Suprapubic skin (tissue), 4 donors: Measurements from ENCODE around the gene FARS2. TPM values are rescaled to one million over a fixed set of nuclear protein-coding genes. Genes with fewer than 3 reads are reported as not detected.
"Not testable (repeated sequence)": the region's sequence is repeated elsewhere in the genome, so short reads cannot be mapped to it uniquely, and the experiment has no call there.

Source experiments
- DNase-seq, 2 donors: peaks; one replicate each; pipeline ENCODE4 v3.0.0-alpha.2; 2019; ENCODE audit warnings: low spot score in 2 of 2
- H3K27ac ChIP-seq: fragments of 200-600 bp; sonication (generic); one replicate; pipeline ENCODE4 v1.5.1; 2019
- H3K27me3 ChIP-seq: fragments of 200-600 bp; sonication (generic); one replicate; pipeline ENCODE4 v1.5.1; 2019
- H3K36me3 ChIP-seq: fragments of 200-600 bp; sonication (generic); one replicate; pipeline ENCODE4 v1.5.1; 2019
- H3K4me1 ChIP-seq: fragments of 200-600 bp; sonication (generic); one replicate; pipeline ENCODE4 v1.5.1; 2019
- H3K4me3 ChIP-seq: fragments of 200-600 bp; sonication (generic); one replicate; pipeline ENCODE4 v1.5.1; 2019; ENCODE audit warnings: mild to moderate bottlenecking
- H3K9me3 ChIP-seq: fragments of 200-600 bp; sonication (generic); one replicate; pipeline ENCODE4 v1.5.1; 2019
- EP300 ChIP-seq: sonication (generic); formaldehyde crosslinking; IDR thresholded peaks from one replicate; pipeline ENCODE4 v1.6.1; 2017; ENCODE audit warnings: antibody characterized with exemption
- POLR2A ChIP-seq, 2 donors: fragments of 450-650 bp; IDR thresholded peaks; one replicate each; pipeline ENCODE4 v1.6.1; 2017; ENCODE audit warnings: antibody characterized with exemption in 2 of 2, mild to moderate bottlenecking in 2 of 2, moderate library complexity in 2 of 2
- POLR2AphosphoS5 ChIP-seq, 3 donors: sonication (generic); formaldehyde crosslinking; IDR thresholded peaks; one replicate each; pipeline ENCODE4 v1.6.1; 2017; ENCODE audit warnings: antibody characterized with exemption in 3 of 3
- WGBS: methylation state at CpG from one replicate; pipeline ENCODE4 v1.1.5; 2018; 5-methylcytosine and 5-hydroxymethylcytosine counted together
- total RNA-seq, 4 donors: library from RNA; depleted of rRNA; stranded (reverse); fragments of >200 nt; gene quantifications; one replicate each; pipeline ENCODE4 v1.1.0, GENCODE V29; 2016
- TF ChIP-seq, protein P1 (sequence below), 2 donors: fragments of 200-600 bp in 1 of 2; fragments of 450-650 bp in 1 of 2; sonication (generic) in 1 of 2; IDR thresholded peaks; one replicate each; pipeline ENCODE4 v1.5.1; 2016 to 2019; ENCODE audit warnings: antibody characterized with exemption in 2 of 2, mild to moderate bottlenecking in 1 of 2, moderate library complexity in 1 of 2

FARS2 gene
- total RNA-seq, 4 donors from 2014 or later: 15.0 to 22.4 (median 20.1) TPM

DNA sequence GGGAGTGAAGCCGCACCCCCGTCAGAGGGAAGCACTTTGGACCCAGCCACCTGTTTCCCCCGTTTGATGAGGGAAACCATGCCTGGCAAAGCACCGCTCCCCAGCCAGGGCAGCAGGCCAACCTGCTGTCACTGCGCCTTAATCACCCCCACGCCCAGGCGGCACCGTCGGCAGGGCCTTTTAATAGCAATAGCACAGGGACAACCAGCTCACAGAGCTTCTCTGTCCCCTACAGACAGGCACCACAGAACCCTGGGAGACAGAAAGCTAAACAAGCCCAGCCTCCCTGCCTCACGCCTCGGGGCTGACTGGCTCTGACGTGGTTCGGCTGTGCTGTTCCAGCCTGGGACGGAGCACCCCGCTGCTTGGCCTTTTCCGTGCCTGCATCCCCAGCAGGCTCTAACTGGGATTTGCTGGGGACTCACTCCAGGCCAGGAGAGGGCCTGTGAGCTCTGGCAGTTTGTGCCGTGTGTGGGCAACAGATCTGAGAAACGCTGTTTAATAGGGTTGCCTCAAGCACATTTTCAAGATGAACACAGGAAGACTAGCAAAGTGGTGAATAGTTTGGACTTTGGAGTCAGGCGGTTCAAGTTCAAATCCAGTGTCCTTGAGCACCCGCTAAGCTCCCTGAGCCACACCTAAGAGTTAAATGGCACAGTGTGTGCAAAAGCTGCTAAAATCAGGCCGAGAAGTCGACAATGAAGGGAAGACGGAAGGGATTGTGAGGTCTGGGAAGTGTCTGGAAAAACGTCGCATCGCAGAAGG is 521.7 kb downstream of the FARS2 start:
- Histone ChIP-seq H3K4me1 (peaks cover 9% of the 10 kb centered on the region), H3K4me3 (no peak overlapping the region), H3K36me3 (no peaks in the 10 kb centered on the region), H3K9me3 (no peaks in the 10 kb centered on the region), H3K27ac (no peak overlapping the region), H3K27me3 (no peaks in the 10 kb centered on the region)
- no peak for DNase-seq
- TF ChIP-seq, protein P1, sequence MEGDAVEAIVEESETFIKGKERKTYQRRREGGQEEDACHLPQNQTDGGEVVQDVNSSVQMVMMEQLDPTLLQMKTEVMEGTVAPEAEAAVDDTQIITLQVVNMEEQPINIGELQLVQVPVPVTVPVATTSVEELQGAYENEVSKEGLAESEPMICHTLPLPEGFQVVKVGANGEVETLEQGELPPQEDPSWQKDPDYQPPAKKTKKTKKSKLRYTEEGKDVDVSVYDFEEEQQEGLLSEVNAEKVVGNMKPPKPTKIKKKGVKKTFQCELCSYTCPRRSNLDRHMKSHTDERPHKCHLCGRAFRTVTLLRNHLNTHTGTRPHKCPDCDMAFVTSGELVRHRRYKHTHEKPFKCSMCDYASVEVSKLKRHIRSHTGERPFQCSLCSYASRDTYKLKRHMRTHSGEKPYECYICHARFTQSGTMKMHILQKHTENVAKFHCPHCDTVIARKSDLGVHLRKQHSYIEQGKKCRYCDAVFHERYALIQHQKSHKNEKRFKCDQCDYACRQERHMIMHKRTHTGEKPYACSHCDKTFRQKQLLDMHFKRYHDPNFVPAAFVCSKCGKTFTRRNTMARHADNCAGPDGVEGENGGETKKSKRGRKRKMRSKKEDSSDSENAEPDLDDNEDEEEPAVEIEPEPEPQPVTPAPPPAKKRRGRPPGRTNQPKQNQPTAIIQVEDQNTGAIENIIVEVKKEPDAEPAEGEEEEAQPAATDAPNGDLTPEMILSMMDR (IDR thresholded peaks at IDR 0.05): no peak
- TF ChIP-seq POLR2A (IDR thresholded peaks at IDR 0.05) (no peak), POLR2AphosphoS5 (IDR thresholded peaks at IDR 0.05) (no peak), EP300 (no peak)
- WGBS: 67% methylated on average over 26 of the region's 26 CpGs

DNA sequence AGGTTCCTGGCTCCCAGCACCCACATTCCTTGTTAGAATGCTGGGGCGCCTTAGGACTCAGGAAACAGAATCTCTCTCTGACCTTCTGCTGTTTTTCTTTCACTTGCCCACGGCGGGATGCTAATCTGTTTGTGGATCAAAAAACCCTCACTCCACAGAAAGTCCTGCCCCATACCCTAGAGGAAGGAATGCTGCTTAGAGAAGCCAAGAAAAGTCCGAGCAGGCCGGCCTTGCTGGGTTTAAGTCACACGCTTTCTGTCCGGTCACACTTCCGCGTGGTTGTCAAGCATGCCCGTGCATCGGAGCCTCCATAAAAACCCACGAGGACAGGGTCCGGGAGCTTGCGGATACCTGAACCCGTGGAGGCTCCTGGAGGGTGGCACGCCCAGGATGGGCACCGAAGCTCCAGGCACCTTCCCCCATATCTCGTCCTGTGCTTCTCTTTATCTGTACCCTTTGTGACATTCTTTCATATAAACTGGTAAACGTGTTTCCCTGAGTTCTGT is 522.3 kb downstream of the FARS2 start:
- H3K4me3 ChIP-seq: no peak overlapping the region
- H3K36me3 ChIP-seq: no peaks in the 10 kb centered on the region
- no peaks in the 10 kb centered on the region for H3K27me3 ChIP-seq
- no peaks in the 10 kb centered on the region for H3K9me3 ChIP-seq
- 88% methylated on average over 19 of the region's 19 CpGs for WGBS
- no peak overlapping the region for H3K27ac ChIP-seq
- no peak for DNase-seq
- peaks cover 9% of the 10 kb centered on the region for H3K4me1 ChIP-seq
- TF ChIP-seq EP300 (no peak), POLR2AphosphoS5 (IDR thresholded peaks at IDR 0.05) (no peak)

DNA sequence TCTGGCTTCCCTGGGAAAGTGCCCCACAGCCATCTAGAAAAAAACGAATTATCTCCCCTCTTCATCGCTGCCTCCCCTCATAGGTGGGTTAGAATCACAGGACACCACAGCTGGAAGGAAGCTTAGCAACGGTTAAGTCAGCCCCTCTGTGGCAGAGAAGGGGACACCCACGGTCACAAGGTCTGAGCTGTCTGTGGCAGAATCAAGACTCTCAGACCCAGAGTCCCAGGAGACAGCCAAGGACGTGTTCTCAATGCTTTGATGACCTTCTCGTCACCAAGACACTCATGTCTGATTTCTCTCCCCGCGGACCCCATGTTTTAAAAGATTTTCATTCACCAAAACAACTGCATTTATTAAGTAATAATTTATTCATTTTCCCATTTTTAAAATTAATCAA is 523.9 kb downstream of the FARS2 start:
- Histone ChIP-seq H3K9me3 (no peaks in the 10 kb centered on the region), H3K4me3 (no peak overlapping the region), H3K4me1 (peaks cover 9% of the 10 kb centered on the region), H3K27ac (no peak overlapping the region), H3K27me3 (no peaks in the 10 kb centered on the region), H3K36me3 (no peaks in the 10 kb centered on the region)
- no peak for TF ChIP-seq EP300
- no peak for TF ChIP-seq POLR2AphosphoS5 (IDR thresholded peaks at IDR 0.05)
- TF ChIP-seq, protein P1 (IDR thresholded peaks at IDR 0.05): no peak
- TF ChIP-seq POLR2A (IDR thresholded peaks at IDR 0.05): no peak
- no peak for DNase-seq
- WGBS: 81% methylated on average over 8 of the region's 8 CpGs

DNA sequence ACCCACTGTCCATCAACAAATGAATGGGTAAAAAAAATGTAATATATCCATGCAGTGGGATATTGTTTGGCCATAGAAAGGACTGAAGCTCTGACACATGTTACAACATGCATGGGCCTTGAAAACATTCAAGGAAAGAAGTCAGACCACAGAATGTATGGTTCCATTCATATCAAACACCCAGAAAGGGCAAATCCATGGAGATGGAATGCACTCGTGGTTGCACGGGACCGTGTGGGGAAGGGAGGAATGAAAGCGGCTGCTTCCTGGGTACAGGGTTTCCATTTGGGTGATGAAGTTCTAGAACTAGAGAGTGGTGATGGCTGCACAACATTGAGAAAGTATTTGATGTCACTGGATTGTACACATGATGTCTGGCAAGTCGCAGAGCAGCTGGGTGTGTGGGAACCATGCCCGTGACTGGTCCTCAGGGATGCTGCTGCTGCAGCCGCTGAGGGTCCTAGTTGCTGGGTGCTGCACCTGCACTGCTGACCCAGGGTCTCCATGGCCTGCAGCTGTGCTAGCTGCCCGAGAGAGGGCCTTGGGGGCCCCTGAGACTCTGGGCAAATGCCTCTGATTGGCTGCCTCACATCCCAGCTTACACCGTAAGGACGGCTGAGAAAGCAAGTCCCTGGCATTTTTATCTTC is 525.1 kb downstream of the FARS2 start:
- H3K27ac ChIP-seq: no peak overlapping the region
- no peak for DNase-seq

DNA sequence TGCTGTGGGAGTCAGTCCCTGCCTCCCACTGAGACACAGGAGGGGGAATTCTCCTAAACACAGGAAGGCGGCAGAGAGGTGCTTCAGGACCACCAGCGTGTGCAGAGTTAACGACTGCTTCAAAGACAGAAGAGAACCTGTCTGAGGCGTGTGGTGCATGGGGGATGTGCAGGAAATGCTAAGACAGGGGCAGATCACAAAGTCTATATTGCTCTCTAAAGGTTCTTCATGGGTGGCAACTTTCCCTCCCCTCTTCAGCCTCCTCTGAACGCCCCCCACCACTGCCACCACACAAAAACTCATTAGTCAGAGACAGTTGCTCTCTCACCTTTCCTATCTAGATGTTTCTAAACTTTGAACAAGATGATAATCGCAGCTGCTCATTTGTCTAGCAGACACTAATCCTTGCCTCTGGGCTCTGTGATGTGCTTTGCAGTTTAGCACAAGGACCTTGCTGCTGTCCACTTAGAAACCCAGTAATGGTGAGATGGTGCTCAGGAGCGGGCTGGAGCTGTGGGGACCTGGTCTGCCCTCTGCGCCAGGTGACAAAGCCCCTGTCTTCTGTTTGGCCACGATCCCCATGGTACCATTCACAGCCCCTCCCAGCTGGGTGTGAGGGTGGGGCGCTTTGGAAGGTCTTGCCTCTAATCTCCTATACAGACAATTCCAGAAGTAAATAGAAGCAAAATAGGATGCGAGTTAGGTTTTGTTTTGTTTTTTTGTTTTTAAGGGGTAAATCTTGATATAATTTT is 525.8 kb downstream of the FARS2 start:
- Histone ChIP-seq H3K27me3 (no peaks in the 10 kb centered on the region), H3K4me3 (no peak overlapping the region), H3K4me1 (peaks cover 9% of the 10 kb centered on the region), H3K36me3 (no peaks in the 10 kb centered on the region), H3K27ac (no peak overlapping the region), H3K9me3 (no peaks in the 10 kb centered on the region)
- TF ChIP-seq EP300 (no peak), POLR2A (IDR thresholded peaks at IDR 0.05) (no peak), POLR2AphosphoS5 (IDR thresholded peaks at IDR 0.05) (no peak)
- TF ChIP-seq, protein P1 (IDR thresholded peaks at IDR 0.05): no peak
- WGBS: 44% methylated on average over 11 of the region's 11 CpGs
- no peak for DNase-seq

More for the DNA sequence above, 525.1 kb downstream of the FARS2 start:
- 74% methylated on average over 10 of the region's 10 CpGs for WGBS
- no peaks in the 10 kb centered on the region for H3K27me3 ChIP-seq
- H3K4me1 ChIP-seq: peaks cover 9% of the 10 kb centered on the region
- TF ChIP-seq, protein P1 (IDR thresholded peaks at IDR 0.05): no peak
- TF ChIP-seq POLR2A (IDR thresholded peaks at IDR 0.05) (no peak), POLR2AphosphoS5 (IDR thresholded peaks at IDR 0.05) (no peak), EP300 (no peak)
- H3K4me3 ChIP-seq: no peak overlapping the region
- no peaks in the 10 kb centered on the region for H3K36me3 ChIP-seq
- no peaks in the 10 kb centered on the region for H3K9me3 ChIP-seq

DNA sequence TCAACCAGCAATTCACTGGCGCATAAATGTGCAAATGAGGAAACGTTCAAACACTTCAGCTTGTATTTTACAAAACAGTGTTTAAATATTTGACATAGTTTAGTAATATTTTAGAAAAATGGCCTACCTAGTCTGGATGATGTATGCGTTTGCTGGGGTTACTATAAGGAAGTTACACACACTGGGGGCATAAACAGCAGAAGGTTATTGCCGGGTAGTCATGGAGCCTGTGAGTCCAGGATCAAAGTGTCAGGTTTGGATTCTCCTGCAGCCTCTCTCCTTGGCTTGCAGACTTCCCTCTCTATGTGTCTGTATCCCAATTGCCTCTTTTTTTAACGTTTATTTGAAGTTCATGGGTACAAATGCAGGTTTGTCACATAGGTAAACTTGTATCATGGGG is 528.1 kb downstream of the FARS2 start:
- not testable (repeated sequence) for H3K27me3 ChIP-seq, DNase-seq, H3K4me3 ChIP-seq, H3K36me3 ChIP-seq, H3K9me3 ChIP-seq, H3K4me1 ChIP-seq, H3K27ac ChIP-seq
- 83% methylated on average over 5 of the region's 5 CpGs for WGBS

DNA sequence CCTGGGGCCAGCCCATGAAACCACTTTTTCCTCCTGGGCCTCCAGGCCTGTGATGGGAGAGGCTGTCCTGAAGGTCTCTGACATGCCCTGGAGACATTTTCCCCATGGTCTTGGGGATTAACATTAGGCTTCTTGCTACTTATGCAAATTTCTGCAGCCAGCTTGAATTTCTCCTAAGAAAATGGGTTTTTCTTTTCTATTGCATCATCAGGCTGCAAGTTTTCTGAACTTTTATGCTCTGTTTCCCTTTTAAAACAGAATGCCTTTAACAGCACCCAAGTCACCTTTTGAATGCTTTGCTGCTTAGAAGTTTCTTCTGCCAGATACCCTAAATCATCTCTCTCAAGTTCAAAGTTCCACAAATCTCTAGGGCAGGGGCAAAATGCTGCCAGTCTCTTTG is 535.2 kb downstream of the FARS2 start:
- not testable (repeated sequence) for H3K27me3 ChIP-seq, H3K4me3 ChIP-seq, H3K9me3 ChIP-seq, DNase-seq, H3K4me1 ChIP-seq, H3K36me3 ChIP-seq, H3K27ac ChIP-seq

DNA sequence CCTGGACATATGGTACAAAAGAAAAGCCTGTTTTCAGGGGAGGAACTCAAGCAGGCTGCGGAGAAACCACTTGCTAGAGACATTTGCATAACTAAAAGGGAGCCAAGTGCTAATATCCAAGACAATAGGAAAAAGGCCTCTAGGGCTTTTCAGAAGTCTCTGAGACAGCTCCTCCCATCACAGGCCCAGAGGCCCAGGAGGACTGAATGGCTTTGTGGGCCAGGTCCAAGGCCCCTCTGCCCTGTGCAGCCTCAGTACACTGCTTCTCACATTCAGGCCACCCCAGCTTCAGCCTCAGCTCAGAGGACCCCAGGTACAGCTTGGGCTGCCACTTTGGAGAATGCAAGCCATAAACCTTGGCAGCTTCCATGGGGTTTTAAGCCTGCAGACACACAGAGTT is 545.1 kb downstream of the FARS2 start:
- not testable (repeated sequence) for H3K36me3 ChIP-seq, DNase-seq, H3K27ac ChIP-seq, H3K27me3 ChIP-seq, H3K9me3 ChIP-seq, H3K4me1 ChIP-seq, H3K4me3 ChIP-seq
- WGBS: 86% methylated on average over 1 of the region's 1 CpG
